ENCODE results near the gene NOC3L.
A peak's percentile ranks its signal among the peaks of the same experiment; 100 is the strongest.

The NOC3L gene

DNA sequence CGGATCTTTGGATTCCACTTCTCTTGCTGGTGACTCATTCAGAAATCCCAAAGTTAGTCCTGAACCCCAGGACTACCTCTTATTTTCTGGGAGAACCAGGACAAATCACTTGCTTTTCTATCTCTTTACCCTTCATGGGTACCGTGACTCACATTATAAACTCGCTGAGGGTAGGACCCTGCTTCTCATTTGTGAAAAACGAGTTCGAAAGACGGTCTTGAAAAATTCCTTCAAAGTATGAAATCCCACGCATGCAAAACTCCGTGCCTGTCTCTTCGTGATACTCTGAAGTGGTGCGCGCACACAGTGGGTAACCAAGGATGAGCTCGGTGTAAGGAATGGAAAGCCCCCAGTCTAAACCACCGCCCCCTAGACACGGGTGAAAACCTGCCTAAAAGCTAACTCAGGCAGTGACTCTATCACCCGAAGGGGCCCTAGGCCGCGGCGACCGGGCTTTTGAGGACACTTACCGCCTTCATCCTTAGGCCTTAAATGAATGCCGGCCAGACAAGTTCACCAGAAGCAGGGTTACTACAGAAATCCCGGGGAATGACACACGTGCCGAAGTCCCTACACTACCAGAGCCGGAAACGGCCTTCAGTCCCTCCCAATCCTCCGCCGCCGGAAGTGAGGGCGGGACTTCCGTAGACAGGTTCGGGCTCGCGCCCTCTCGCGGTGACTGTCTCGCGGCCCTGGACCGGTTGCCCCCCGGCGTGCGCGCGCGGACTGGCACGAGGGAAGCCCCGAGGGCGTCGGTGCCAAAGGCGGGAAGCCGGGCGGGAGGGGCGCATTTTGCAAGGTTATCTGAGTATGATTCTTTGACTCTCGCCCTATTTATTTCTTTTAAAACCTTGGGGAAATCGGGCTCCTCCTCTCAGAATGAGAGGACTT lies at the start of gene NOC3L (continued):
- TF ChIP-seq, protein P1, sequence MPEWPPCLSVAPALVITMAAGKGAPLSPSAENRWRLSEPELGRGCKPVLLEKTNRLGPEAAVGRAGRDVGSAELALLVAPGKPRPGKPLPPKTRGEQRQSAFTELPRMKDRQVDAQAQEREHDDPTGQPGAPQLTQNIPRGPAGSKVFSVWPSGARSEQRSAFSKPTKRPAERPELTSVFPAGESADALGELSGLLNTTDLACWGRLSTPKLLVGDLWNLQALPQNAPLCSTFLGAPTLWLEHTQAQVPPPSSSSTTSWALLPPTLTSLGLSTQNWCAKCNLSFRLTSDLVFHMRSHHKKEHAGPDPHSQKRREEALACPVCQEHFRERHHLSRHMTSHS (tag by site-specific recombination; IDR thresholded peaks at IDR 0.05) = no peak
- TF ChIP-seq GLI2 (tag by site-specific recombination; IDR thresholded peaks at IDR 0.05; ENCODE audit: borderline replicate concordance, low read depth) (no peak), ZNF677 (tag by site-specific recombination; IDR thresholded peaks at IDR 0.05) (no peak), ZNF843 (tag by site-specific recombination; IDR thresholded peaks at IDR 0.05) (peak; percentile 56; the same call in 1 of the 2 replicates), ZNF510 (tag by site-specific recombination; IDR thresholded peaks at IDR 0.05; ENCODE audit: insufficient replicate concordance) (no peak), ZNF777 (tag by site-specific recombination; IDR thresholded peaks at IDR 0.05; ENCODE audit: borderline replicate concordance) (no peak), ZNF174 (tag by site-specific recombination; IDR thresholded peaks at IDR 0.05) (no peak), ZNF274 (IDR thresholded peaks at IDR 0.05; ENCODE audit: low read length) (no peak), ZNF274 (tag by site-specific recombination; IDR thresholded peaks at IDR 0.05; ENCODE audit: borderline replicate concordance) (no peak), ZNF747 (tag by site-specific recombination; IDR thresholded peaks at IDR 0.05) (no peak), ZNF530 (tag by site-specific recombination; IDR thresholded peaks at IDR 0.05; ENCODE audit: low read depth) (no peak), ZNF837 (tag by site-specific recombination; IDR thresholded peaks at IDR 0.05) (no peak), KLF8 (tag by site-specific recombination; IDR thresholded peaks at IDR 0.05) (peak; percentile 73; the same call in 1 of the 2 replicates), ZNF610 (tag by site-specific recombination; IDR thresholded peaks at IDR 0.05; ENCODE audit: borderline replicate concordance) (no peak; the same call in 1 of the 2 replicates), ZNF157 (tag by site-specific recombination; IDR thresholded peaks at IDR 0.05) (no peak), ZBTB7A (tag by site-specific recombination; IDR thresholded peaks at IDR 0.05; ENCODE audit: low read depth) (no peak), SP7 (tag by site-specific recombination; IDR thresholded peaks at IDR 0.05) (peak; percentile 72), ZNF621 (tag by site-specific recombination; IDR thresholded peaks at IDR 0.05) (no peak), ZNF2 (tag by site-specific recombination; IDR thresholded peaks at IDR 0.05) (no peak), ZNF600 (tag by site-specific recombination; IDR thresholded peaks at IDR 0.05) (peak; percentile 74; the same call in 1 of the 2 replicates), ZNF658 (tag by site-specific recombination; IDR thresholded peaks at IDR 0.05) (no peak), HOXD13 (CRISPR knock-in tag; IDR thresholded peaks at IDR 0.05; ENCODE audit: borderline replicate concordance) (no peak), ZSCAN16 (tag by site-specific recombination; IDR thresholded peaks at IDR 0.05) (no peak), ZNF391 (tag by site-specific recombination; IDR thresholded peaks at IDR 0.05; ENCODE audit: borderline replicate concordance, low read depth) (0 out of 2 replicates have a peak, but pooled peaks have one; percentile 31), MZF1 (tag by site-specific recombination; IDR thresholded peaks at IDR 0.05; ENCODE audit: borderline replicate concordance) (peak; percentile 76; the same call in 1 of the 2 replicates)
- TF ChIP-seq, protein P2, sequence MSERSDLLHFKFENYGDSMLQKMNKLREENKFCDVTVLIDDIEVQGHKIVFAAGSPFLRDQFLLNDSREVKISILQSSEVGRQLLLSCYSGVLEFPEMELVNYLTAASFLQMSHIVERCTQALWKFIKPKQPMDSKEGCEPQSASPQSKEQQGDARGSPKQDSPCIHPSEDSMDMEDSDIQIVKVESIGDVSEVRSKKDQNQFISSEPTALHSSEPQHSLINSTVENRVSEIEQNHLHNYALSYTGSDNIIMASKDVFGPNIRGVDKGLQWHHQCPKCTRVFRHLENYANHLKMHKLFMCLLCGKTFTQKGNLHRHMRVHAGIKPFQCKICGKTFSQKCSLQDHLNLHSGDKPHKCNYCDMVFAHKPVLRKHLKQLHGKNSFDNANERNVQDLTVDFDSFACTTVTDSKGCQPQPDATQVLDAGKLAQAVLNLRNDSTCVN (tag by site-specific recombination; optimal IDR thresholded peaks at IDR 0.05) = peak; percentile 98
- TF ChIP-seq, protein P3, sequence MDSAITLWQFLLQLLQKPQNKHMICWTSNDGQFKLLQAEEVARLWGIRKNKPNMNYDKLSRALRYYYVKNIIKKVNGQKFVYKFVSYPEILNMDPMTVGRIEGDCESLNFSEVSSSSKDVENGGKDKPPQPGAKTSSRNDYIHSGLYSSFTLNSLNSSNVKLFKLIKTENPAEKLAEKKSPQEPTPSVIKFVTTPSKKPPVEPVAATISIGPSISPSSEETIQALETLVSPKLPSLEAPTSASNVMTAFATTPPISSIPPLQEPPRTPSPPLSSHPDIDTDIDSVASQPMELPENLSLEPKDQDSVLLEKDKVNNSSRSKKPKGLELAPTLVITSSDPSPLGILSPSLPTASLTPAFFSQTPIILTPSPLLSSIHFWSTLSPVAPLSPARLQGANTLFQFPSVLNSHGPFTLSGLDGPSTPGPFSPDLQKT (IDR thresholded peaks at IDR 0.05; ENCODE audit: borderline replicate concordance, low read depth, low read length) = no peak; the same call in 1 of the 2 replicates
- TF ChIP-seq, protein P4, sequence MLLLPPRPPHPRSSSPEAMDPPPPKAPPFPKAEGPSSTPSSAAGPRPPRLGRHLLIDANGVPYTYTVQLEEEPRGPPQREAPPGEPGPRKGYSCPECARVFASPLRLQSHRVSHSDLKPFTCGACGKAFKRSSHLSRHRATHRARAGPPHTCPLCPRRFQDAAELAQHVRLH (tag by site-specific recombination; IDR thresholded peaks at IDR 0.05) = no peak; the same call in 1 of the 2 replicates
- TF ChIP-seq, protein P5, sequence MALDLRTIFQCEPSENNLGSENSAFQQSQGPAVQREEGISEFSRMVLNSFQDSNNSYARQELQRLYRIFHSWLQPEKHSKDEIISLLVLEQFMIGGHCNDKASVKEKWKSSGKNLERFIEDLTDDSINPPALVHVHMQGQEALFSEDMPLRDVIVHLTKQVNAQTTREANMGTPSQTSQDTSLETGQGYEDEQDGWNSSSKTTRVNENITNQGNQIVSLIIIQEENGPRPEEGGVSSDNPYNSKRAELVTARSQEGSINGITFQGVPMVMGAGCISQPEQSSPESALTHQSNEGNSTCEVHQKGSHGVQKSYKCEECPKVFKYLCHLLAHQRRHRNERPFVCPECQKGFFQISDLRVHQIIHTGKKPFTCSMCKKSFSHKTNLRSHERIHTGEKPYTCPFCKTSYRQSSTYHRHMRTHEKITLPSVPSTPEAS (tag by site-specific recombination; IDR thresholded peaks at IDR 0.05) = no peak
- TF ChIP-seq, protein P6, sequence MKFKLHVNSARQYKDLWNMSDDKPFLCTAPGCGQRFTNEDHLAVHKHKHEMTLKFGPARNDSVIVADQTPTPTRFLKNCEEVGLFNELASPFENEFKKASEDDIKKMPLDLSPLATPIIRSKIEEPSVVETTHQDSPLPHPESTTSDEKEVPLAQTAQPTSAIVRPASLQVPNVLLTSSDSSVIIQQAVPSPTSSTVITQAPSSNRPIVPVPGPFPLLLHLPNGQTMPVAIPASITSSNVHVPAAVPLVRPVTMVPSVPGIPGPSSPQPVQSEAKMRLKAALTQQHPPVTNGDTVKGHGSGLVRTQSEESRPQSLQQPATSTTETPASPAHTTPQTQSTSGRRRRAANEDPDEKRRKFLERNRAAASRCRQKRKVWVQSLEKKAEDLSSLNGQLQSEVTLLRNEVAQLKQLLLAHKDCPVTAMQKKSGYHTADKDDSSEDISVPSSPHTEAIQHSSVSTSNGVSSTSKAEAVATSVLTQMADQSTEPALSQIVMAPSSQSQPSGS (tag by site-specific recombination; IDR thresholded peaks at IDR 0.05; ENCODE audit: low read depth) = no peak
- TF ChIP-seq, protein P7, sequence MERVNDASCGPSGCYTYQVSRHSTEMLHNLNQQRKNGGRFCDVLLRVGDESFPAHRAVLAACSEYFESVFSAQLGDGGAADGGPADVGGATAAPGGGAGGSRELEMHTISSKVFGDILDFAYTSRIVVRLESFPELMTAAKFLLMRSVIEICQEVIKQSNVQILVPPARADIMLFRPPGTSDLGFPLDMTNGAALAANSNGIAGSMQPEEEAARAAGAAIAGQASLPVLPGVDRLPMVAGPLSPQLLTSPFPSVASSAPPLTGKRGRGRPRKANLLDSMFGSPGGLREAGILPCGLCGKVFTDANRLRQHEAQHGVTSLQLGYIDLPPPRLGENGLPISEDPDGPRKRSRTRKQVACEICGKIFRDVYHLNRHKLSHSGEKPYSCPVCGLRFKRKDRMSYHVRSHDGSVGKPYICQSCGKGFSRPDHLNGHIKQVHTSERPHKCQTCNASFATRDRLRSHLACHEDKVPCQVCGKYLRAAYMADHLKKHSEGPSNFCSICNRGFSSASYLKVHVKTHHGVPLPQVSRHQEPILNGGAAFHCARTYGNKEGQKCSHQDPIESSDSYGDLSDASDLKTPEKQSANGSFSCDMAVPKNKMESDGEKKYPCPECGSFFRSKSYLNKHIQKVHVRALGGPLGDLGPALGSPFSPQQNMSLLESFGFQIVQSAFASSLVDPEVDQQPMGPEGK (tag by site-specific recombination; IDR thresholded peaks at IDR 0.05) = peak; percentile 67

Data from HEK293 (cell line).